ENCODE results near the gene PSMC1.

PSMC1 gene

DNA sequence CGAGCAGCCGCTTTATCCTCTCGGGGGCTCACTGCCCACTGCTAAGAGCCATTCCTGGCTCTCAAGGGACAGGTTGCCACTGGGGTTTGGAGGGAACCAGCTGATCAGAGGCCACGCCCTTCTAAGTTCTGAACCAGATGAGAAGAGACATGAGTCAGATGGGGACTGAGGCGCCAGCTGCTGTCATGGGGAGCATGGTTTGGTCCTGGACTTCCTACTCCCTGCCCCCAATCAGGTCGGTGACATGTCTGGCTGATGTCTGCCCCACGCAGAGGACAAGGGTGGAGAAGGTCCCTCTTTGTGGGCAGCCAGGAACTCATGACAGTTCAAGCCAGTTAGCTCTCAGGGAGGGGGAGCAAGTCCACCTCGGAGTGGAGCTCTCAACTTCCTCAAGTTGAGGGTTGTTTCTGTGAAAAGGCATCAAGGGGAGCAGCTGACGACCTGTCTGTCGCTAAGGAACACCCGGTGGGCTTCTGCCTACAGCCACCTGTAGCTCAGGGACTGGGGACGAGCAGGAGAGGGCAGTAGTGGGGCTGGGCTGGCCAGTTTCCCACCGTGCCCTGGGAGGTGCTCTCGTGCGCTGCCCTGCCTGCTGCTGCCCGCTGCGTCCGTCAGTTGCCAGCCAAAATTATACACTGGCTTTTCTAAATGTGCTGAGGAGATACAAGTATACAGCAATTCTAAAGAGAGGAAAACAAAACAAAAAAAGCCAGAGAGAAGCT lies 20.5 kb downstream of the PSMC1 start:
- DNase-seq (ENCODE audit: low read depth, low spot score): peak; percentile 28

DNA sequence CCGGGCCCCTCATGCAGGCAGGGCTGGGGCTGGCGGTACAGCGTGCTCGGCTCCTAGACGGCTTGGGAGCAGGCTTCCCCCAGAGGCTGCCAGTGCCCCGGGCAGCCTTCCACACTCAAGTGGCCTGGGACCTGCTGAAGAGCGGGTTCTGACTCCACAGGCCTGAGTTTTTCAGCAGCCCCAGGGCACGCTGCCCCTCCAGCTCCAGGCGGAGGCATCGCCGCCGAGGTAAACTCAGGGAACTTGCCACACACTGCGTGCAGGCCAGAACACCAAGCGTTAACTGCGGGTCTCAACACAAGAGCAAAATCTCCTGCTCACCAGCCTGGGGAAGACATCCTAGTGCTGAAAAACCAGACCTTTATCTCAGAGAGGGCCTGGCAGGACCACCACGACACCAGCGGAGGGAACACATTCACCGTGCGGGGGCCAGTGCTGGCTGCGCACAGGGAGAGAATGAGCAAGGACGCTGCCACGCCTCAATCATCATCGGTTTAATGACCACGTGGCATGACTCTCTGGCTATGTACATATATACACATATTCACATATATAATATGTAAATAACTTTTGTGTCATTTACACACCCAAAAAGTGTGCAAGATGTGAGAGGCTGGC lies 21.3 kb downstream of the PSMC1 start:
- DNase-seq (ENCODE audit: low read depth, low spot score): no peak

DNA sequence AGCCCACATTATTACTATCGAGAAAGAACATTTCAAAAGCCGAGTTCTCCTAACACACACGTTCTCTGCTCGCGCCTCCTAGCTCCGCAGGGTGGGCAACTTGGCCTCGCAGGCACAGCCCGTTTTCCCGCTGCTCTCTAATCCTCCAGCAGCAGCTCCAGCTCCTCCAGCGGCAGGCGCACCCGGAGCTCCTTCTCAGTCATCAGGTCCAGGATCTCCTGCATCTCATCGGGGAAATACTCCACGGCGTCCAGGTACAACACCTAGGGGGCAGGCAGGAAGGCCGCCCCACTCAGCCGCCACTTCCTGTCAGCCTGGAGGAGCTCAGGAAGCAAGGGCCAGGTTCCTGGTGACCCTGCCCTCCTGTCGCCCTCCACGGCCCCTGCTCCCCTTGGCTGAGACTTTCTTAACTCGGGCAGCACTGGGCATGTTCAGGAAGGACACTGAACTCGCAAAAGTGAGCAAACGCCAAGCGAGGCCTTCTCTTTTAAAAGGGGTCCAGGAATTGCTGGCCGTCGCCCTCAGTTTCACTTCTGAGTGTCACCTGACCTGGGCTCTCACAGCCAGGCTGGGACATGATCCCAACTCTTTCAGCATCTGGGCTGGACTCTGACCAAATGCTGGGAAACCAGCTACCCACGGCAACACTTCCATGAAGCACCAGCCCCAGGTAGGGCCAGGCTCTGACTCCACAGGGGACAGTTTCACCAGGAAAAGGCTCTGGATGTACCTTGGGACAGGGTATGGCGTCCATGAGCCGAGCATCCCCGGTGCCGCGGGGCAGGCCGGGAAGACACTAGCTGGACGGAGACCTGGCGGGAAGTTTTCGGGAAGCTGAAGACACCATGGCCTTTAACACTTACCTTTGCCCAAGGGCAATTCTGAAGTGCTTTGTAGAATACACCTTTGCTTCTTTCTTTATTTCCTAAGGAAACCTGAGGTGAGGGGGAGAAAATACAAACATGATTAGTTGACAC lies 22.1 kb downstream of the PSMC1 start:
- DNase-seq (ENCODE audit: low read depth, low spot score): no peak

DNA sequence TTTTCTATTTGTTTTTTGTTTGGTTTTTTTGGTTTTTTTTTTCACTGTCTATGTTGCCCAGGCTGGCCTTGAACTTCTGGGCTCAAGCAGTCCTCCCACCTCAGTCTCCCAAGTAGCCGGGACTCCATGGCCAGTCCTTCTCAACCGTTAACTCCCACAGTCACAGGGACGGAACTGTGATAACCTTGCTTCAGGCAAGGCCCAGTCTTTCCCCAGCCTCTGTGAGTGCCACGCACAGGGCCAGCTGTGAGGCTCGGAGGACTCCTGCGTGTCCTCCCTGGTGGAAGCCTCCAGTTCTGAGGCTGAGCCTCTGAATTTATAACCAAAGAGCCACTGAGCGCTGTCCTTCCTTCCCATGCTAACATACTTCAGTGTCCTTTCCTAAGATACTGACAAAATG lies 23.7 kb downstream of the PSMC1 start:
- DNase-seq (ENCODE audit: low read depth, low spot score): no peak

DNA sequence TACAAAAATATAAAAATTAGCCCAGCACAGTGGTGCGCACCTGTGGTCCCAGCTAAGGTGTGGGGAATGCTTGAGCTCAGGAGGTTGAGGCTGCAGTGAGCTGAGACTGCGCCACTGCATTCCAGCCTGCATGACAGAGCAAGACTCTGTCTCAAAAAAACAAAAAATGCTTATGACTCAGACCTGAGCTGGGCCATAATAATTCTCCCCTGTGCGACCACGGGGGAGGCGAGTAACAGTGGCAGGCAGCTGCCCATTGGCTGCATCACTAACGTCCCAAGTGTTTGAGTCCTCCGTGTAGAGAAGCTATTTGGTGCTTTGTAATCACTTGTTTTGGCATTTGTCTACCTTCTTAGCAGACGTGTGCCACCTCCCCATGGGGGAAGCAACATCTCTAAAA lies 24.9 kb downstream of the PSMC1 start:
- no peak for DNase-seq (ENCODE audit: low read depth, low spot score)

GRCh38 chr14:90281756-90282155 lies 25.4 kb downstream of the PSMC1 start:
- DNase-seq (ENCODE audit: low read depth, low spot score): no peak

GRCh38 chr14:90287791-90288190 lies 31.4 kb downstream of the PSMC1 start:
- no peak for DNase-seq (ENCODE audit: low read depth, low spot score)

DNA sequence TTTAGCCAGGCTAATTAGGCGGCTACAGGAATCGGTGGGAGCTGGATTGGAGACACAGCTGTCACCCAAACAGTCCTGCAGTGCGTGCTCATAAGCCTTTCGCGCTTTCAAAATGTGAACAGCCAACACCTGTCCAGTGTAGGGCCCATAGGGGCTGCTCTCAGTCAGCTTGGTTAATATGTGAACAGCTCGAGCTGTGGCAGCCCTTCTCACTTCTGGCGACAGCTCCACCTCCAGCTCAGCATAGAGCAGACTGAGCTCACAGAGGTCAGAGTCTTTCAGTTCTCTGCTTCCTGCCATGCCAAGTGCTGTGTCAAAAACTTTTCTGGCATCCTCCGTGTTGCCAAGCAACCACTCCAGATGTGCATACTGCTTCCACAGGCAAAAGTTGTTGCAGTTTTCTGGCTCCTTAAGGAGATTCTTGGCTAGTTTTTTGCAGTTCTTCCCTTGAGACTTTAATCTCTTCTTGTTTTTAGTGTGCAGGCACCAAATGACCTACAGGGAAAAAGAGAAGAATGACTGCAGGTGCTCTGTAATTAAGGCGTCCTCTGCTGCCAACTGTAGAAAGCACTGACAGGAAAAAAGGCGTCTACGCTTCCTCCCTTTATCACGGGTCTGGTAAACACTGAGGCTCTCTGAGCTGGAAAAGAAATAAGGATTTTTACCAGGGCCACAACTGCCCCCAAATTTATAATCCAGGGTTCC lies 32.5 kb downstream of the PSMC1 start:
- no peak for DNase-seq (ENCODE audit: low read depth, low spot score)

DNA sequence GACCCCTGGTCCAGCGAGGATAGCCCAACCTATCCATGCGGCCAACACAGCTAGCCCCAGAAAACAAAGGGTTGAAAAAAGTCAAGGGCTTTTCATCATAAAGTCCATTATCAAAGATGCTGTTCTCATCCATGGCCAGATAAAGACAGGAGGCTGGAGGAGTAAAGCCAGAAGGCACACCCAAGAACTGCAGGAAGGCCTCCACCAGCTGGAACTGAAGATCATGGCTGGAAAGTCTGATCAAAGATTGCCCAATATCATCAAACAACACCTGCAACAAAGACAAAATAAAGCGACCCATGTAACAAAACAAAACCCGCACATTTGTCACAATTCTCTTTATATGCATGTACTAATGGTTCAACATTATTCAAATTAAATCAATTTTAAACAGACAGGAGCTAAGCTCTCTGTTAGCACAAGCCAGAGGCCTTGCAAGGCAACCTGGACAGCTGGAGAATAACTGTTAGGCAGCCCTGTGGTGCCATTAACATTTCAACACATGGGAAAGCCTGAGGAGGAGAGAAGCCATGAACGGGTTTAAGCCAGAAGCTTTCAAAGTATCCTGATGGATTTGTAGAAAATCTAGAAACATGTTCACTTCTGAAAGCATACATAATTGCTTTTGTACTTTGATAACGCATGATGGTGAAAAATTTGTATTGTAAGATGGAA lies 34.1 kb downstream of the PSMC1 start:
- DNase-seq (ENCODE audit: low read depth, low spot score): no peak

- DNase-seq (ENCODE audit: low read depth, low spot score): peak; percentile 74
Measured at GRCh38 chr14:90291699-90292098, 35.3 kb downstream of the PSMC1 start.

- DNase-seq (ENCODE audit: low read depth, low spot score): no peak
Measured at GRCh38 chr14:90293766-90294730, 37.7 kb downstream of the PSMC1 start.

DNA sequence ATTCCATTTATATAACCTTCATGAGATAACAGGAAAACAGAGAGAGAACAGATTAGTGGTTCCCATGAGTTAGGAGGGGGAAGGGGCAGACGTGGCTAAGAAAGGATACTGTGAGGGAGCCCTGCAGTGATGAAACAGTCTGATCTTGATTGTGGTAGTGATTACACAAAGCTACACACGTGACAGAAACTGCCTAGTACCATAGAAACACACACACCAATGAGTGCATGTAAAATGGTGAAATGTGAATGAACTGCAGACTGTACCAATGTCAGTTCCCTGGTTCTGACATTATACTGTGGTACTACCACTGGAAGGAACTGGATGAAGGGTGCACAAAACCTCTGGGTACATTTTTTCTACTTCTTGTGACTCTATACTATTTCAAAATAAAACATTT lies 38.5 kb downstream of the PSMC1 start:
- DNase-seq (ENCODE audit: low read depth, low spot score): no peak

DNA sequence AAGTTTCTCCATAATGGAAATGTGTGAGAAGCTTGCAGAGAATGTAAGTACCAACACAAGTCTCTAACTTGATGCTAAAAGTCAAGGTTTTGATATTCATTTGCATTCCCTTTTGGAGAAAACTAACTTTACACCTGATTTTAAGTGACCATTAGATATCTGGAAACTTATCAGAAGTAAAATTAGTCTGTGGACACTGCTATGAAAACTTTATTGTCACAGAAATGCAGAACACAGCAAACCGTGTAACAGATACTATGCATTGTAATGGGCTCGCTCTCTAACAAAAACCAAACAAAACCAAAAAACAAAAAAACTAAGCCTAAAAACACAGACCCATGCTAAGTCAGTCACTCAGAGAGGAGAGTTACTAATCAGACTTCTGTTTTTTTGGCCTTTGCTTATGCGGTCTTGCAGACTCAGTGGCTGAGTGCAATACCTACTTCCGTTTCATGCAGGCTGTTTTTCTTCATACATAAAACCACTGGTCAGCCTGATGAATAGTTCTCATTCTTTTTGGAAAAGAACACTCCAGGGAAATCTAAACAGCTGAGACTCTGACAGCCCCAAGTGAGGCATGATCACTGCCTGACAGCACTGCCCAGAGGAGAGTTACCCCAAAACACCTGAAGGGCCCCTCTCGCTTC lies 39.6 kb downstream of the PSMC1 start:
- no peak for DNase-seq (ENCODE audit: low read depth, low spot score)

DNA sequence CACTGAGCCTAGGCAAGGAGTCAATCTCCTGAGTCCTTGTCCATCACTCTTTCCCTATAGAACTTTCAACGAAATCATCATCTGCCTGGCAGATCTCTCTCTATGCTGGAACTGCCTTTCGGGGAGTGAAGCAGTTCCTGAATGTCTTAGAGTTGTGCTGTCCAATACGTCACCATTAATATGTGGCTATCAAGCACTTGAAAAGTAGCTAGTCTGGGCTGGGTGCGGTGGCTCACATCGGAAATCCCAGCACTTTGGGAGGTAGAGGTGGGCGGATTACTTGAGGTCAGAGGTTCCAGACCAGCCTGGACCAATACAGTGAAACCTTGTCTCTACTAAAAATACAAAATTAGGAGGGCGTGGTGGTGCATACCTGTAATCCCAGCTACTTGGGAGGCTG lies 40.3 kb downstream of the PSMC1 start:
- DNase-seq (ENCODE audit: low read depth, low spot score): no peak

GRCh38 chr14:90297876-90298629 lies 41.7 kb downstream of the PSMC1 start:
- no peak for DNase-seq (ENCODE audit: low read depth, low spot score)

- DNase-seq (ENCODE audit: low read depth, low spot score): no peak
Measured at GRCh38 chr14:90299408-90299807, 43.1 kb downstream of the PSMC1 start.

GRCh38 chr14:90300611-90301047 lies 44.3 kb downstream of the PSMC1 start:
- DNase-seq (ENCODE audit: low read depth, low spot score): no peak

- no peak for DNase-seq (ENCODE audit: low read depth, low spot score)
Measured at GRCh38 chr14:90301122-90301521, 44.8 kb downstream of the PSMC1 start.

- no peak for DNase-seq (ENCODE audit: low read depth, low spot score)
Measured at GRCh38 chr14:90301668-90302090, 45.3 kb downstream of the PSMC1 start.

All from ELF-1 (cell line).